HUES48 (cell line): Measurements from ENCODE around the gene KHSRP.

Experiments used
- H3K27ac ChIP-seq: one replicate; pipeline ENCODE4 v1.7.0; 2013; ENCODE audit warnings: low read depth, low read length, inconsistent platforms
- H3K27me3 ChIP-seq: 2 replicates; pipeline ENCODE4 v1.6.1; 2013; ENCODE audit warnings: mild to moderate bottlenecking, low read length; ENCODE audit not compliant: control insufficient read depth, insufficient read depth
- H3K36me3 ChIP-seq: 2 replicates; pipeline ENCODE4 v1.6.1; 2013; ENCODE audit warnings: low read length; ENCODE audit not compliant: control insufficient read depth, insufficient read depth
- H3K4me1 ChIP-seq: 2 replicates; pipeline ENCODE4 v1.6.1; 2013; ENCODE audit warnings: mild to moderate bottlenecking, low read length; ENCODE audit not compliant: control insufficient read depth, insufficient read depth
- H3K4me3 ChIP-seq: 2 replicates; pipeline ENCODE4 v1.5.1; 2013; ENCODE audit warnings: mild to moderate bottlenecking, low read depth, low read length
- H3K9ac ChIP-seq: 2 replicates; pipeline ENCODE4 v1.6.1; 2013; ENCODE audit warnings: mild to moderate bottlenecking, low read depth, low read length, moderate library complexity
- H3K9me3 ChIP-seq: 2 replicates; pipeline ENCODE4 v1.6.1; 2013; ENCODE audit warnings: low read length; ENCODE audit not compliant: control insufficient read depth, insufficient read depth

KHSRP gene

DNA sequence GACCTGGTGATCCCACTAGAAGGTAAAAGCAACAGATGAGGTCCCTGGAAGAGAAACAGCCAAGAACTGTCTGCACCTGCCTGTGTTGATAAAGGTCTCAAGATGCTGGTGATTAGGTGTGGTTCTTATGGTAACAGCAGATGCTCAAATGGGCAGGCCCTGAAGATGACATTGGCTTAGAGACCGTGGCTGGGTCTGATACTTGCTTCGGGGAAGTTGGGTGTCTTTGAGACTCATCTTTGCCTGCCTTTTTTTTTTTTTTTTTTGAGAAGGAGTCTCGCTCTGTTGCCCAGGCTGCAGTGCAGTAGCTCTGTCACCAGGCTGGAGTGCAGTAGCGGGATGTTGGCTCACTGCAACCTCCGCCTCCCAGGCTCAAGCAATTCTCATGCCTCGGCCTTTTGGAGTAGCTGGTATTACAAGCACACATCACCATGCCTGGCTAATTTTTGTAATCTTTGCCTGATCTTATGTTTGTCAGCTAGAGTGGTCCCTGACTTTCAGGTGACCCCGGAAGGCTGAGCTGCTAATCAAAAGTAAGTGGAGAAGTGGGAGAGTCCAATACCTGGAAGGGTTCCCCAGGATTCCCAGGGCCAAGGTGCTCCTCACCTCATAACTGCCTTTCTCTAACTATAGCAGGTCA lies 27.1 kb upstream of the KHSRP start:
- peaks cover 28% of the 10 kb centered on the region for H3K36me3 ChIP-seq
- H3K27me3 ChIP-seq: no peaks in the 10 kb centered on the region

GRCh38 chr19:6450166-6450565 lies 25.6 kb upstream of the KHSRP start:
- no peaks in the 10 kb centered on the region for H3K27me3 ChIP-seq
- no peaks in the 10 kb centered on the region for H3K4me1 ChIP-seq
- H3K9me3 ChIP-seq: no peaks in the 10 kb centered on the region; the same call in none of the 2 replicates
- H3K9ac ChIP-seq: no peak overlapping the region
- peaks cover 23% of the 10 kb centered on the region for H3K36me3 ChIP-seq
- H3K27ac ChIP-seq: no peak overlapping the region
- no peak overlapping the region for H3K4me3 ChIP-seq

More for the DNA sequence above, 27.1 kb upstream of the KHSRP start:
- H3K4me1 ChIP-seq: no peaks in the 10 kb centered on the region
- no peaks in the 10 kb centered on the region; the same call in none of the 2 replicates for H3K9me3 ChIP-seq
- H3K4me3 ChIP-seq: no peak overlapping the region
- H3K27ac ChIP-seq: no peak overlapping the region
- no peak overlapping the region for H3K9ac ChIP-seq

DNA sequence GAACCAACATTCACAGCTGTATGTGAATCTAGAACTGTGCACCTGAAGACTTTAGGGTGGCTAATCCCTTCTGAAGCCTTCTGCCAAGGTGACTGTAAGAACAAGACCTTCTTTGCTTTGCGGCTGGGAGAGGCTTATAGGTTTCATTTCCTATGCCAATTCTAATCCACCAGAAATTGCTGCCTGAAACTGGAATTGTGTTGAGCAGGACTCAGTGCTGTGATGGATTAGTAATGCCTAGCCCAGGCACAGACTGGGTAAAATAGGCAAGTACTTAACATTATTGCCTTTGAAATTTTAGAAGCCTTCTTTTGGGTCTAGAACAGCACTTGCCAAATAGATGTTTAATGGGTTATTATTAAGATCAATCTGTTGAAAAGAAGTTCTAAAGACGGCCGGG lies 23.4 kb upstream of the KHSRP start:
- Histone ChIP-seq H3K4me1 (no peaks in the 10 kb centered on the region), H3K9me3 (no peaks in the 10 kb centered on the region), H3K27me3 (no peaks in the 10 kb centered on the region), H3K27ac (no peak overlapping the region), H3K9ac (no peak overlapping the region), H3K36me3 (peaks cover 5% of the 10 kb centered on the region; the same call in 1 of the 2 replicates), H3K4me3 (no peak overlapping the region)

DNA sequence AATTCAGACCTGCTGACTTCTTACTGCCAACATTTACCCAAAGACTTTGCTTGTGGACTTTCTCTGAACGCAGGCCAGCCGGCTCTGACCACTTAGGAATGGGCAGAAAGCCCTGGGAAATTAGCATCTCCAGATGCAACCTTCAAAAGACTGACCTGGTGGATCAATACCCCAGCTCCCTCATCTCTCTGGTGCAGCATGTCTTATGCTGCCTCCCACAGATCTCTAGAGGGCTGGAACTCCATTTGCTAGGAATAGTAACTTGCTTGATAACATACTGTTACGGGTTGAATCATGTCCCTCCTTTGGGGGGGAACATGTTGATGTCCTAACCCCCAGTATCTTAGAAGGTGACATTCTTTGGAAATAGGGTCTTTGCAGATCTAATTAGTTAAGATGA lies 21.8 kb upstream of the KHSRP start:
- Histone ChIP-seq H3K4me3 (no peak overlapping the region), H3K36me3 (no peaks in the 10 kb centered on the region), H3K9me3 (no peaks in the 10 kb centered on the region), H3K27ac (no peak overlapping the region), H3K4me1 (no peaks in the 10 kb centered on the region), H3K9ac (no peak overlapping the region), H3K27me3 (no peaks in the 10 kb centered on the region)

DNA sequence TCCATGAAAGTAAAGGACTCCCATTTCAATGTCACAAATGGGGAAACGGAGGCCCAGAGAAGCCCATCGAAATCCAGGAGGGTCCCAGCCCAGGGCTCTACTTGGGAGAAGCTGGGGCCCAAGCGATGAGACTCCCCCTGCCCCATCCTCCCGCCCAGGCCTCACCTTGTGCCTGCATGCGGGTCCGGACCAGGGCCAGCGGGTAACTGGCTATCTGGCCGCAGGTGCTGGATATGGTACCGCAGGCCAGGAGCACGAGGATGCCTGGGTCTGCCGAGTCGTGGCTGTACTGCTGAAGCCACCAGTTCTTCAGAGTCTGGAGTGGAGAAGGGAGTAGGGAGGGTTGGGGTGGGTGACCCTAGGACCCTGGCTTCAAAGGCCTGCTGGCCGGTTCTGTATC lies 19.4 kb upstream of the KHSRP start:
- Histone ChIP-seq H3K27ac (no peak overlapping the region), H3K9ac (no peak overlapping the region), H3K4me3 (no peak overlapping the region), H3K4me1 (no peaks in the 10 kb centered on the region), H3K36me3 (no peaks in the 10 kb centered on the region), H3K27me3 (no peaks in the 10 kb centered on the region), H3K9me3 (no peaks in the 10 kb centered on the region)

- Histone ChIP-seq H3K4me1 (no peaks in the 10 kb centered on the region), H3K4me3 (no peak overlapping the region), H3K36me3 (no peaks in the 10 kb centered on the region), H3K27me3 (no peaks in the 10 kb centered on the region), H3K9me3 (no peaks in the 10 kb centered on the region), H3K27ac (no peak overlapping the region), H3K9ac (no peak overlapping the region)
Observed at GRCh38 chr19:6442087-6442688, 17.6 kb upstream of the KHSRP start.

DNA sequence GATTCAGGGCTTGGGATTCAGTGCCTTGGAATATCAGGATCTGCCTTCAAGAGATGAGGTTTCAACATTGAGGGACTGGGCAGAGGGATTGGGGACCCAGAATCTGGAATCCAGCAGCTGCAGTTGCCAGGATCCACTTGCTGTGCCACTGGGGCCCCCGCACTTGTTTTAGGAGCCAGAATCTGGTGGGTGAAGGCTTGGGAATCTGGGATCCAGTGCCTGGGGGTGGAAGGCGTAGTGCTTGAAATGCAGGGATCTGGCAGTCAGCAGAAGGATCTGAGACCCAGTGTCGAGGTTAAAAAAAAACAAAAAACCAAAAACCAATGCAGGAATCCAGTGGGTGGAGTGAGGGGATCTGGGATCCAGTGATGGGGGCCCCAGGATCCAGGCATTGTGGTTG lies 16.3 kb upstream of the KHSRP start:
- Histone ChIP-seq H3K27me3 (no peaks in the 10 kb centered on the region), H3K27ac (no peak overlapping the region), H3K9ac (no peak overlapping the region), H3K9me3 (no peaks in the 10 kb centered on the region), H3K4me3 (no peak overlapping the region), H3K4me1 (no peaks in the 10 kb centered on the region), H3K36me3 (no peaks in the 10 kb centered on the region)

DNA sequence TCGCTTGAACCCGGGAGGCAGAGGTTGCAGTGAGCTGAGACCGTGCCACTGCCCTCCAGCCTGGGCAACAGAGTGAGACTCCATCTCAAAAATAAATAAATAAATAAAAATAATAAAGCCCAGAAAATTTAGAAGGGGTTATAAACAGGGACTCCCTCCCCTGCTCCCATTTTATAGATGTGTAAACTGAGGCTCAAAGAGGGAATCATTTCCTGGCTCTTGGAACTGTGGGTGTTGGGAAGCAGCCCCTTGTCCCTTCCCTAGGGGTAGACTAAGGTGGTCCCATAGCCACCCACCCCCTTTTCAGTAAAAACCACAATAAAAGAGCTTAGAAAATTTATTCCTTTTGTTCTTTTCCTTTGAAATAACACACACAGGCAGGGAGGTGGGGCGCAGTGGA lies 15.1 kb upstream of the KHSRP start:
- Histone ChIP-seq H3K4me3 (no peak overlapping the region), H3K9ac (no peak overlapping the region), H3K27ac (no peak overlapping the region), H3K36me3 (no peaks in the 10 kb centered on the region), H3K4me1 (no peaks in the 10 kb centered on the region), H3K9me3 (no peaks in the 10 kb centered on the region), H3K27me3 (no peaks in the 10 kb centered on the region)

GRCh38 chr19:6433663-6434062 lies 9.1 kb upstream of the KHSRP start, which contains the start of gene SLC25A41:
TSS of gene SLC25A41 (minus strand) at chr19:6433763. CDS start at chr19:6433693, 70 bp downstream.
- Histone ChIP-seq H3K9ac (no peak within 1 kb of the TSS), H3K4me3 (no peak within 1 kb of the TSS), H3K9me3 (no peaks in the 10 kb centered on the region), H3K27me3 (peaks cover 4% of the 10 kb centered on the region), H3K36me3 (no peaks in the 10 kb centered on the region), H3K4me1 (no peaks in the 10 kb centered on the region), H3K27ac (no peak within 1 kb of the TSS)

- H3K4me1 ChIP-seq: no peaks in the 10 kb centered on the region
- no peaks in the 10 kb centered on the region for H3K36me3 ChIP-seq
- no peak overlapping the region for H3K27ac ChIP-seq
- H3K27me3 ChIP-seq: peaks cover 4% of the 10 kb centered on the region
- no peak overlapping the region for H3K9ac ChIP-seq
- H3K4me3 ChIP-seq: no peak overlapping the region
- H3K9me3 ChIP-seq: no peaks in the 10 kb centered on the region
Observed at GRCh38 chr19:6433165-6433564, 8.6 kb upstream of the KHSRP start.

DNA sequence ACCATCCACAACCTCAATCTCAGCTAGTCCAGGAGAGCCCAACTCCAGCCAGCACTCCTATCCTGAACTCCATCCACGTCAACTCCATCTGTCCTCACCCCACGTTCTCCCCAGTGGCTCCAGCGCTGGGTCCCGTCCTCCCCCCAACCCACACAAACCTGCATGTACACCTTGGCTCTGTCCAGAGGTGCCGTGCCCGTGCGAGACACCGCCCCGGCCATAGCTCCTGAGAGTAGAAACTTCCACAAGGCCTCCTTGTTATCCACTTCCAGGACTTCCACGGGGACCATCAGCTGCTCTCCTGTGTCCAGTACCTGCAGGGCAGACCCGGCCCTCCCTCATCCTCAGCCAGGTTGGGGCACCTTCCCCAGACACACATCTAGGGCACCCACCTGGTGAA lies 7.3 kb upstream of the KHSRP start:
- Histone ChIP-seq H3K9me3 (no peaks in the 10 kb centered on the region), H3K36me3 (no peaks in the 10 kb centered on the region), H3K4me1 (no peaks in the 10 kb centered on the region), H3K9ac (no peak overlapping the region), H3K27ac (no peak overlapping the region), H3K27me3 (peaks cover 4% of the 10 kb centered on the region), H3K4me3 (no peak overlapping the region)
